ENCODE measurements around the gene CEP192. TPM values are rescaled to one million over a fixed set of nuclear protein-coding genes. Genes with fewer than 3 reads are reported as not detected.
"Not testable (repeated sequence)": the region's sequence is repeated elsewhere in the genome, so short reads cannot be mapped to it uniquely, and the experiment has no call there.

CEP192 gene
- total RNA-seq, 1 donor from 2014 or later = 25.6 TPM

GRCh38 chr18:12980065-12980464 lies 11.1 kb upstream of the CEP192 start:
- DNase-seq (ENCODE audit: missing footprints); intact Hi-C loops (cut with DNase I); ATAC-seq: not testable (repeated sequence)

- ATAC-seq (no peak), DNase-seq (ENCODE audit: missing footprints) (no peak)
- intact Hi-C loops (cut with DNase I) = loop anchor here (5.0 to 10.0 kb wide), 2 partner anchors 42 to 615 kb away; partner anchors contain the start of genes AFG3L2 and SEH1L
Measured at GRCh38 chr18:12989397-12990122, 1.6 kb upstream of the CEP192 start.

GRCh38 chr18:12990123-12990475 lies 1.1 kb upstream of the CEP192 start:
- DNase-seq (ENCODE audit: missing footprints) = no peak
- ATAC-seq = no peak
- intact Hi-C loops (cut with DNase I) = loop anchor here (5.0 to 10.0 kb wide), 2 partner anchors 43 to 615 kb away; partner anchors contain the start of genes AFG3L2 and SEH1L

GRCh38 chr18:12990641-12990966 lies 558 bp upstream of the CEP192 start:
- ATAC-seq = no peak
- intact Hi-C loops (cut with DNase I) = loop anchor here (5.0 to 10.0 kb wide), 2 partner anchors 43 to 616 kb away; partner anchors contain the start of genes AFG3L2 and SEH1L
- DNase-seq (ENCODE audit: missing footprints) = no peak

GRCh38 chr18:12991821-12992179 lies 638 bp downstream of the CEP192 start:
- DNase-seq (ENCODE audit: missing footprints) = no peak
- intact Hi-C loops (cut with DNase I) = loop anchor here (5.0 to 10.0 kb wide), 2 partner anchors 44 to 617 kb away; partner anchors contain the start of genes AFG3L2 and SEH1L
- ATAC-seq = no peak

GRCh38 chr18:12993439-12993838 lies 2.3 kb downstream of the CEP192 start:
- intact Hi-C loops (cut with DNase I) = loop anchor here (5.0 to 10.0 kb wide), 2 partner anchors 46 to 619 kb away; partner anchors contain the start of genes AFG3L2 and SEH1L
- no peak for ATAC-seq
- DNase-seq (ENCODE audit: missing footprints) = no peak

GRCh38 chr18:12995424-12995823 lies 4.3 kb downstream of the CEP192 start:
- no peak for ATAC-seq
- intact Hi-C loops (cut with DNase I) = loop anchor here (10.0 kb wide), 1 partner anchor 621 kb away; the partner anchor contains the start of gene AFG3L2
- DNase-seq (ENCODE audit: missing footprints) = no peak

- intact Hi-C loops (cut with DNase I) = loop anchor here (10.0 kb wide), 1 partner anchor 621 kb away; the partner anchor contains the start of gene AFG3L2
- ATAC-seq = no peak
Measured at GRCh38 chr18:12995952-12996477, 4.9 kb downstream of the CEP192 start.

GRCh38 chr18:12996661-12997292 lies 5.6 kb downstream of the CEP192 start:
- intact Hi-C loops (cut with DNase I) = loop anchor here (10.0 kb wide), 1 partner anchor 622 kb away; the partner anchor contains the start of gene AFG3L2
- no peak for DNase-seq (ENCODE audit: missing footprints)
- no peak for ATAC-seq

More at GRCh38 chr18:12995952-12996477, 4.9 kb downstream of the CEP192 start:
- DNase-seq (ENCODE audit: missing footprints) = no peak

GRCh38 chr18:12997330-12997729 lies 6.2 kb downstream of the CEP192 start:
- not testable (repeated sequence) for ATAC-seq; DNase-seq (ENCODE audit: missing footprints)
- intact Hi-C loops (cut with DNase I) = loop anchor here (10.0 kb wide), 1 partner anchor 623 kb away; the partner anchor contains the start of gene AFG3L2

- ATAC-seq (no peak), DNase-seq (ENCODE audit: missing footprints) (no peak)
- intact Hi-C loops (cut with DNase I) = loop anchor here (10.0 kb wide), 1 partner anchor 624 kb away; the partner anchor contains the start of gene AFG3L2
Measured at GRCh38 chr18:12998332-12999060, 7.3 kb downstream of the CEP192 start.

GRCh38 chr18:13003466-13003896 lies 12.3 kb downstream of the CEP192 start:
- ATAC-seq (peak; percentile 84), DNase-seq (ENCODE audit: missing footprints) (no peak)
- intact Hi-C loops (cut with DNase I) = loop anchor here (10.0 kb wide), 1 partner anchor 161 kb away; no protein-coding TSS in a partner anchor

- DNase-seq (ENCODE audit: missing footprints) (no peak), ATAC-seq (no peak)
- intact Hi-C loops (cut with DNase I) = loop anchor here (10.0 kb wide), 1 partner anchor 160 kb away; no protein-coding TSS in a partner anchor
Measured at GRCh38 chr18:13004396-13004795, 13.2 kb downstream of the CEP192 start.

- DNase-seq (ENCODE audit: missing footprints) (no peak), ATAC-seq (no peak)
- intact Hi-C loops (cut with DNase I) = loop anchor here (10.0 kb wide), 1 partner anchor 160 kb away; no protein-coding TSS in a partner anchor
Measured at GRCh38 chr18:13005289-13005688, 14.1 kb downstream of the CEP192 start.

GRCh38 chr18:13006531-13007247 lies 15.5 kb downstream of the CEP192 start:
- DNase-seq (ENCODE audit: missing footprints) (no peak), ATAC-seq (no peak)
- intact Hi-C loops (cut with DNase I) = loop anchor here (10.0 kb wide), 1 partner anchor 158 kb away; no protein-coding TSS in a partner anchor

GRCh38 chr18:13007248-13007560 lies 16.0 kb downstream of the CEP192 start:
- intact Hi-C loops (cut with DNase I) = loop anchor here (10.0 kb wide), 1 partner anchor 158 kb away; no protein-coding TSS in a partner anchor

GRCh38 chr18:13011719-13012118 lies 20.6 kb downstream of the CEP192 start:
- DNase-seq (ENCODE audit: missing footprints) (no peak), ATAC-seq (no peak)
- intact Hi-C loops (cut with DNase I) = loop anchor here (5.0 kb wide), 1 partner anchor 81 kb away; no protein-coding TSS in a partner anchor

More at GRCh38 chr18:13007248-13007560, 16.0 kb downstream of the CEP192 start:
- ATAC-seq (no peak), DNase-seq (ENCODE audit: missing footprints) (no peak)

- peak; percentile 65 for ATAC-seq
- DNase-seq (ENCODE audit: missing footprints) = no peak
- intact Hi-C loops (cut with DNase I) = loop anchor here (5.0 kb wide), 1 partner anchor 78 kb away; no protein-coding TSS in a partner anchor
Measured at GRCh38 chr18:13014232-13014631, 23.1 kb downstream of the CEP192 start.
